H9 (cell line): ENCODE measurements around the gene CCT7. TPM values are rescaled to one million over a fixed set of nuclear protein-coding genes. Genes with fewer than 3 reads are reported as not detected.

Experiments
- DNase-seq: peaks from one replicate; pipeline ENCODE4 v3.0.0-alpha.2; 2017
- H2AFZ ChIP-seq: one replicate; pipeline ENCODE4 v1.6.1; 2013; ENCODE audit warnings: mild to moderate bottlenecking, low read length, control low read depth, moderate library complexity
- H2AK5ac ChIP-seq: 2 replicates; pipeline ENCODE4 v1.6.1; 2013; ENCODE audit warnings: low read length, control low read depth, mixed read lengths; ENCODE audit not compliant: insufficient read length
- H2BK120ac ChIP-seq: one replicate; pipeline ENCODE4 v1.6.1; 2013; ENCODE audit warnings: low read depth, mild to moderate bottlenecking, low read length, control low read depth, inconsistent platforms; ENCODE audit not compliant: poor library complexity, severe bottlenecking
- H2BK12ac ChIP-seq: 2 replicates; pipeline ENCODE4 v1.6.1; 2013; ENCODE audit warnings: low read length, control low read depth, mixed read lengths, low read depth; ENCODE audit not compliant: insufficient read length
- H2BK15ac ChIP-seq: 2 replicates; pipeline ENCODE4 v1.6.1; 2013; ENCODE audit warnings: low read depth, low read length, control low read depth
- H2BK20ac ChIP-seq: one replicate; pipeline ENCODE4 v1.6.1; 2013; ENCODE audit warnings: low read depth, mild to moderate bottlenecking, low read length, control low read depth, inconsistent platforms; ENCODE audit not compliant: poor library complexity, severe bottlenecking
- H2BK5ac ChIP-seq: 2 replicates; pipeline ENCODE4 v1.6.1; 2013; ENCODE audit warnings: low read length, control low read depth, mixed read lengths; ENCODE audit not compliant: insufficient read length
- H3K14ac ChIP-seq: 2 replicates; pipeline ENCODE4 v1.6.1; 2013; ENCODE audit warnings: low read length, control low read depth; ENCODE audit not compliant: insufficient read depth
- H3K18ac ChIP-seq: 2 replicates; pipeline ENCODE4 v1.6.1; 2013; ENCODE audit warnings: low read depth, mild to moderate bottlenecking, mixed read lengths, low read length, control low read depth; ENCODE audit not compliant: insufficient read length
- H3K23ac ChIP-seq: 2 replicates; pipeline ENCODE4 v1.6.1; 2013; ENCODE audit warnings: low read length, control low read depth, mixed read lengths, low read depth; ENCODE audit not compliant: insufficient read length
- H3K23me2 ChIP-seq: 2 replicates; pipeline ENCODE4 v1.6.1; 2013; ENCODE audit warnings: low read depth, mild to moderate bottlenecking, mixed read lengths, low read length, control low read depth; ENCODE audit not compliant: insufficient read length, poor library complexity, severe bottlenecking
- H3K27ac ChIP-seq: 2 replicates; pipeline ENCODE4 v1.5.1; 2013; ENCODE audit warnings: low read length, control low read depth, mixed read lengths, low read depth; ENCODE audit not compliant: insufficient read length
- H3K27me3 ChIP-seq: 2 replicates; pipeline ENCODE4 v1.6.1; 2013; ENCODE audit warnings: low read length, control low read depth, inconsistent platforms; ENCODE audit not compliant: insufficient read depth
- H3K4ac ChIP-seq: 2 replicates; pipeline ENCODE4 v1.6.1; 2013; ENCODE audit warnings: low read depth, mild to moderate bottlenecking, control low read depth, inconsistent platforms, low read length, moderate library complexity
- H3K4me1 ChIP-seq: 2 replicates; pipeline ENCODE4 v1.6.1; 2013; ENCODE audit warnings: low read length, control low read depth, inconsistent platforms; ENCODE audit not compliant: insufficient read depth
- H3K4me2 ChIP-seq: 2 replicates; pipeline ENCODE4 v1.6.1; 2013; ENCODE audit warnings: low read length, control low read depth, mixed read lengths; ENCODE audit not compliant: insufficient read length, insufficient read depth
- H3K56ac ChIP-seq: 2 replicates; pipeline ENCODE4 v1.6.1; 2013; ENCODE audit warnings: low read depth, mild to moderate bottlenecking, mixed read lengths, low read length, control low read depth; ENCODE audit not compliant: insufficient read length
- H3K79me1 ChIP-seq: 2 replicates; pipeline ENCODE4 v1.6.1; 2013; ENCODE audit warnings: low read depth, mild to moderate bottlenecking, moderate library complexity, low read length, control low read depth, inconsistent platforms; ENCODE audit not compliant: insufficient read depth, poor library complexity, severe bottlenecking
- H3K79me2 ChIP-seq: 2 replicates; pipeline ENCODE4 v1.6.1; 2013; ENCODE audit warnings: low read length, control low read depth, inconsistent platforms; ENCODE audit not compliant: insufficient read depth
- H3K9ac ChIP-seq: 2 replicates; pipeline ENCODE4 v1.6.1; 2013; ENCODE audit warnings: low read length, control low read depth, mixed read lengths; ENCODE audit not compliant: insufficient read length; ENCODE audit errors: extremely low read depth
- H3K9me3 ChIP-seq: one replicate; pipeline ENCODE4 v1.6.1; 2013; ENCODE audit warnings: low read depth, low read length, inconsistent platforms; ENCODE audit not compliant: control insufficient read depth
- H3T11ph ChIP-seq: one replicate; pipeline ENCODE4 v1.6.1; 2013; ENCODE audit warnings: mild to moderate bottlenecking, low read length, control low read depth, inconsistent platforms
- H4K20me1 ChIP-seq: one replicate; pipeline ENCODE4 v1.6.1; 2013; ENCODE audit not compliant: control insufficient read depth, insufficient read length, insufficient read depth
- H4K5ac ChIP-seq: 2 replicates; pipeline ENCODE4 v1.6.1; 2013; ENCODE audit warnings: low read depth, mild to moderate bottlenecking, mixed read lengths, low read length, control low read depth; ENCODE audit not compliant: insufficient read length
- H4K8ac ChIP-seq: replicated peaks from 2 replicates; pipeline ENCODE4 v1.6.1; 2013; ENCODE audit warnings: low read length, control low read depth, mixed read lengths, low read depth; ENCODE audit not compliant: insufficient read length
- H4K91ac ChIP-seq: 2 replicates; pipeline ENCODE4 v1.6.1; 2013; ENCODE audit warnings: low read depth, mild to moderate bottlenecking, moderate library complexity, mixed read lengths, low read length, control low read depth; ENCODE audit not compliant: insufficient read length
- H3K27ac Mint-ChIP-seq, 3 experiments: 2 replicates in 2 of 3; 3 replicates in 1 of 3; pipeline ENCODE4 v1.8.0; 2020 to 2021; ENCODE audit warnings: mixed read lengths in 3 of 3, mild to moderate bottlenecking in 1 of 3, moderate library complexity in 1 of 3
- H3K27me3 Mint-ChIP-seq: 2 replicates; pipeline ENCODE4 v1.8.0; 2021; ENCODE audit warnings: low read depth, mild to moderate bottlenecking, moderate library complexity, mixed read lengths
- H3K36me3 Mint-ChIP-seq, 3 experiments: 2 replicates in 2 of 3; 3 replicates in 1 of 3; pipeline ENCODE4 v1.8.0; 2020 to 2021; ENCODE audit warnings: low read depth in 3 of 3, mixed read lengths in 3 of 3; ENCODE audit not compliant: insufficient read depth in 1 of 3
- H3K4me1 Mint-ChIP-seq, 2 experiments: 2 replicates each; pipeline ENCODE4 v1.8.0; 2020; ENCODE audit warnings: mixed read lengths in 2 of 2
- H3K4me3 Mint-ChIP-seq, 2 experiments: 2 replicates in 1 of 2; 3 replicates in 1 of 2; pipeline ENCODE4 v1.8.0; 2020 to 2021; ENCODE audit warnings: mild to moderate bottlenecking in 2 of 2, mixed read lengths in 2 of 2, moderate library complexity in 1 of 2
- H3K9me3 Mint-ChIP-seq, 2 experiments: 2 replicates in 1 of 2; 3 replicates in 1 of 2; pipeline ENCODE4 v1.8.0; 2020; ENCODE audit warnings: mild to moderate bottlenecking in 2 of 2, mixed read lengths in 2 of 2, moderate library complexity in 1 of 2
- CTCF ChIP-seq: fragments of 200-600 bp; sonication (generic); conservative IDR thresholded peaks from 3 replicates; pipeline ENCODE4 v1.8.0; 2021; ENCODE audit warnings: antibody characterized with exemption, mild to moderate bottlenecking
- WGBS: extraction: QIAGEN DNeasy Blood & Tissue Kit; methylation state at CpG from one replicate; pipeline ENCODE4 v1.1.7; 2013; ENCODE audit warnings: missing lambda C conversion rate, low lambda C conversion rate, mixed read lengths; ENCODE audit not compliant: insufficient read length; ENCODE audit errors: extremely low coverage; 5-methylcytosine and 5-hydroxymethylcytosine counted together
- total RNA-seq: library from RNA; stranded (reverse); gene quantifications from 2 replicates; pipeline ENCODE4 v1.2.1, GENCODE V29; 2021

The CCT7 gene
- total RNA-seq, 1 experiment from 2014 or later = 500 TPM

GRCh38 chr2:73272270-73272669 is 38.2 kb downstream of the CCT7 start:
- H3K23ac ChIP-seq = no peak overlapping the region
- H4K8ac ChIP-seq = no peak overlapping the region
- no peaks in the 10 kb centered on the region for H3K9me3 ChIP-seq
- no peak overlapping the region for H2BK12ac ChIP-seq
- H2BK5ac ChIP-seq = no peak overlapping the region
- no peak overlapping the region for H3K9ac ChIP-seq
- no peaks in the 10 kb centered on the region for H3K79me1 ChIP-seq
- H3K9me3 Mint-ChIP-seq = no peaks in the 10 kb centered on the region
- no peak overlapping the region for H2AFZ ChIP-seq
- peaks cover 9% of the 10 kb centered on the region for H3K23me2 ChIP-seq
- no peak overlapping the region for H3K56ac ChIP-seq
- no peaks in the 10 kb centered on the region; the same call in 1 of the 2 replicates for H3K27me3 ChIP-seq
- H2AK5ac ChIP-seq = no peak overlapping the region
- no peak overlapping the region for H4K91ac ChIP-seq
- no peak overlapping the region for H3K4me2 ChIP-seq
- H3K14ac ChIP-seq = no peak overlapping the region
- no peak overlapping the region for H3T11ph ChIP-seq
- no peak overlapping the region for H2BK120ac ChIP-seq
- no peak overlapping the region for H3K18ac ChIP-seq
- no CpG with 5 or more reads among the region's 1 CpG for WGBS
- no peaks in the 10 kb centered on the region for H4K20me1 ChIP-seq
- no peak overlapping the region for H2BK20ac ChIP-seq
- peaks cover 5% of the 10 kb centered on the region; the same call in 1 of the 2 replicates for H3K4me1 ChIP-seq
- no peak overlapping the region for H3K4ac ChIP-seq
- H3K36me3 Mint-ChIP-seq = peaks cover 0 to 9% (median 3%) of the 10 kb centered on the region in 3 experiments; a peak in 5 of 7 replicates
- H3K27me3 Mint-ChIP-seq = peaks cover 41% of the 10 kb centered on the region
- no peak overlapping the region for H3K27ac ChIP-seq
- no peak for DNase-seq
- no peak overlapping the region for H2BK15ac ChIP-seq
- H3K4me3 Mint-ChIP-seq = no peak overlapping the region
- H3K4me1 Mint-ChIP-seq = peaks cover 9 to 24% of the 10 kb centered on the region in 2 experiments
- H3K27ac Mint-ChIP-seq = no peak overlapping the region
- H3K79me2 ChIP-seq = no peaks in the 10 kb centered on the region
- no peak overlapping the region for H4K5ac ChIP-seq
- no peak for TF ChIP-seq CTCF
